SK-N-SH (cell line): Measurements from ENCODE around the gene PELI1. TPM values are rescaled to one million over a fixed set of nuclear protein-coding genes. Genes with fewer than 3 reads are reported as not detected.

Experiments used
- CTCF ChIA-PET: fragments of 300-600, 350-600 bp; formaldehyde crosslinking; extraction: SDS; loops from one replicate; lab custom pipeline; 2021; lab: Yijun Ruan, JAX
- POLR2A ChIA-PET: fragments of 350-600 bp; sonication (Branson Sonifier 250); formaldehyde crosslinking; extraction: SDS; loops from one replicate; lab custom pipeline; 2020; ENCODE audit warnings: antibody characterized with exemption, inconsistent platforms; lab: Yijun Ruan, JAX
- DNase-seq: peaks from one replicate; pipeline ENCODE4 v3.0.0; 2012
- H2AFZ ChIP-seq: fragments of 200-600 bp; sonication (generic); 2 replicates; pipeline ENCODE4 v1.8.1; 2016; ENCODE audit warnings: antibody characterized with exemption, mild to moderate bottlenecking, low read depth
- H3F3A ChIP-seq: fragments of 200-600 bp; sonication (generic); replicated peaks from 2 replicates; pipeline ENCODE3; 2016; ENCODE audit warnings: antibody characterized with exemption, mild to moderate bottlenecking; ENCODE audit not compliant: insufficient read depth
- H3K27ac ChIP-seq, 2 experiments: fragments of 200-500 bp in 1 of 2; fragments of 200-600 bp in 1 of 2; sonication (Bioruptor generic) in 1 of 2; sonication (generic), shearing (Covaris generic) in 1 of 2; 2 replicates each; pipeline versions ENCODE4 v1.5.1 to v1.6.1; 2014 to 2016; ENCODE audit warnings: low read depth in 2 of 2, inconsistent platforms in 1 of 2, low read length in 1 of 2, mild to moderate bottlenecking in 1 of 2, mixed read lengths in 1 of 2
- H3K27me3 ChIP-seq: fragments of 200-600 bp; sonication (generic), shearing (Covaris generic); 2 replicates; pipeline ENCODE4 v1.6.1; 2016; ENCODE audit warnings: mixed run types; ENCODE audit not compliant: insufficient read depth
- H3K36me3 ChIP-seq, 2 experiments: fragments of 200-500 bp in 1 of 2; fragments of 200-600 bp in 1 of 2; sonication (Bioruptor generic) in 1 of 2; sonication (generic) in 1 of 2; replicated peaks in 1 of 2; 2 replicates each; pipeline versions ENCODE3 to v1.5.1; 2014 to 2016; ENCODE audit warnings: low read length in 1 of 2, mild to moderate bottlenecking in 1 of 2; ENCODE audit not compliant: insufficient read depth in 2 of 2, control insufficient read depth in 1 of 2
- H3K4me1 ChIP-seq, 2 experiments: fragments of 200-500 bp in 1 of 2; fragments of 200-600 bp in 1 of 2; sonication (Bioruptor generic) in 1 of 2; sonication (generic), shearing (Covaris generic) in 1 of 2; 2 replicates each; pipeline versions ENCODE4 v1.5.1 to v1.6.1; 2014 to 2016; ENCODE audit warnings: low read depth in 1 of 2, low read length in 1 of 2, mixed run types in 1 of 2; ENCODE audit not compliant: insufficient read depth in 2 of 2, control insufficient read depth in 1 of 2
- H3K4me2 ChIP-seq: fragments of 200-600 bp; sonication (generic), shearing (Covaris generic); 2 replicates; pipeline ENCODE4 v1.6.1; 2017; ENCODE audit warnings: mixed run types
- H3K4me3 ChIP-seq, 2 experiments: fragments of 200-500 bp in 1 of 2; fragments of 200-600 bp in 1 of 2; sonication (Bioruptor generic) in 1 of 2; sonication (generic), shearing (Covaris generic) in 1 of 2; 2 replicates each; pipeline versions ENCODE4 v1.5.1 to v1.8.1; 2014 to 2016; ENCODE audit warnings: low read depth in 2 of 2, inconsistent platforms in 1 of 2, low read length in 1 of 2, mild to moderate bottlenecking in 1 of 2, mixed read lengths in 1 of 2, moderate library complexity in 1 of 2
- H3K79me2 ChIP-seq: fragments of 200-600 bp; sonication (generic); 2 replicates; pipeline ENCODE4 v1.8.1; 2017; ENCODE audit warnings: mild to moderate bottlenecking; ENCODE audit not compliant: insufficient read depth
- H3K9ac ChIP-seq: fragments of 200-600 bp; sonication (generic); 2 replicates; pipeline ENCODE4 v1.6.1; 2017; ENCODE audit warnings: mixed run types
- H3K9me2 ChIP-seq: fragments of 200-600 bp; sonication (generic); 2 replicates; pipeline ENCODE4 v1.6.1; 2017; ENCODE audit warnings: mixed run types
- H3K9me3 ChIP-seq: fragments of 200-600 bp; sonication (generic); 2 replicates; pipeline ENCODE4 v1.6.1; 2017; ENCODE audit warnings: mixed run types, mild to moderate bottlenecking, moderate library complexity
- H4K20me1 ChIP-seq: fragments of 200-600 bp; sonication (generic); 2 replicates; pipeline ENCODE4 v1.6.1; 2017; ENCODE audit warnings: mild to moderate bottlenecking, mixed run types; ENCODE audit not compliant: insufficient read depth
- CHD2 ChIP-seq: fragments of 150-350 bp; IDR thresholded peaks from 2 replicates; pipeline ENCODE4 v1.6.1; 2018; ENCODE audit warnings: low read length; ENCODE audit not compliant: partially characterized antibody
- ELF1 ChIP-seq: IDR thresholded peaks from 2 replicates; pipeline ENCODE4 v1.4.0; 2012
- EP300 ChIP-seq, 2 experiments: IDR thresholded peaks; 2 replicates each; pipeline versions ENCODE4 v1.4.0 to v1.6.1; 2012; ENCODE audit warnings: borderline replicate concordance in 1 of 2, low read depth in 1 of 2, low read length in 1 of 2
- FOSL2 ChIP-seq: IDR thresholded peaks from 2 replicates; pipeline ENCODE4 v1.4.0; 2012; ENCODE audit warnings: low read depth, mild to moderate bottlenecking, moderate library complexity, borderline replicate concordance
- FOXM1 ChIP-seq: IDR thresholded peaks from 2 replicates; pipeline ENCODE4 v1.4.0; 2012; ENCODE audit warnings: low read depth, mild to moderate bottlenecking
- MAX ChIP-seq: IDR thresholded peaks from 2 replicates; pipeline ENCODE4 v1.4.0; 2012; ENCODE audit warnings: low read depth
- MXI1 ChIP-seq: IDR thresholded peaks from 2 replicates; pipeline ENCODE4 v1.6.1; 2012; ENCODE audit warnings: mild to moderate bottlenecking, low read depth, low read length, improper control_type of control experiment
- NRF1 ChIP-seq: IDR thresholded peaks from 2 replicates; pipeline ENCODE4 v1.6.1; 2012; ENCODE audit warnings: low read depth, mild to moderate bottlenecking, low read length
- POLR2AphosphoS5 ChIP-seq: IDR thresholded peaks from 2 replicates; pipeline ENCODE4 v1.6.1; 2012; ENCODE audit warnings: low read depth, low read length
- REST ChIP-seq: IDR thresholded peaks from 2 replicates; pipeline ENCODE4 v1.6.1; 2012; ENCODE audit warnings: mild to moderate bottlenecking, low read depth, low read length, moderate library complexity
- RXRA ChIP-seq: IDR thresholded peaks from 2 replicates; pipeline ENCODE4 v1.4.0; 2012; ENCODE audit warnings: low read depth, mild to moderate bottlenecking, borderline replicate concordance
- SMC3 ChIP-seq: IDR thresholded peaks from 2 replicates; pipeline ENCODE4 v1.6.1; 2012; ENCODE audit warnings: low read depth, low read length, improper control_type of control experiment
- TCF12 ChIP-seq: IDR thresholded peaks from 2 replicates; pipeline ENCODE4 v1.4.0; 2012
- YY1 ChIP-seq: IDR thresholded peaks from 2 replicates; pipeline ENCODE4 v1.4.0; 2012; ENCODE audit warnings: low read depth, mild to moderate bottlenecking
- WGBS: methylation state at CpG from one replicate; pipeline ENCODE4 v1.1.6; 2017; ENCODE audit warnings: low lambda C conversion rate; 5-methylcytosine and 5-hydroxymethylcytosine counted together
- polyA plus RNA-seq, 3 experiments: library from polyadenylated mRNA; depleted of rRNA; stranded (reverse); fragments of >200 nt; gene quantifications; 2 replicates each; pipeline ENCODE4 v1.2.3, GENCODE V29; 2012
- TF ChIP-seq, protein P1 (sequence below): fragments of 200-600 bp; sonication (generic); IDR thresholded peaks from 2 replicates; pipeline ENCODE4 v1.6.1; 2017; ENCODE audit warnings: antibody characterized with exemption, mild to moderate bottlenecking, moderate library complexity

PELI1 gene
- polyA plus RNA-seq, 1 of the 3 experiments (the other 2 are of a cell fraction): 4.2 TPM

DNA sequence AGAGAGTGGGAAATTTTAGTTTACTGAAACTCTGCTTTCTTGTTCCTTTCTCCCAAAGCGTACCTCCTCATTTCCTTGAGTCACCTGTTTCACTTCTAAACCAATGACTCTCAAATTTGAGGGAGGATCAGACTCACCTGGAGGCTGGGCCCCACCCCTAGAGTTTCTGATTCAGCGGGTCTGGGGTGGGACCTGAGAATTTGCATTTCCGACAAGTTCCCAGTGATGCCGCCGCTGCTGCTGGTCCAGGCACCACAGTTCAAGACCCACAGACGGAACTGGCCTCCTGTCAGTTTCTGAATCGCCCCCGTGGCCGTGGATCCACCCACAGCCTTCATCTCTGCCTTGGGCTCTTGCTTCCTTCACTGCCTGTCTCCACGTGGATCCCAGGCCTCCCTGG, 44.9 kb upstream of the PELI1 start:
- H3K36me3 ChIP-seq: no peaks in the 10 kb centered on the region
- no peak overlapping the region for H3K9ac ChIP-seq
- peaks cover 0 to 2% of the 10 kb centered on the region in 2 experiments; a peak in 2 of 4 replicates for H3K4me1 ChIP-seq
- H3K4me3 ChIP-seq: no peak overlapping the region
- no peaks in the 10 kb centered on the region for H3K79me2 ChIP-seq
- ChIA-PET POLR2A (no interaction called here), CTCF (no interaction called here)
- DNase-seq: no peak
- no peaks in the 10 kb centered on the region; the same call in 1 of the 2 replicates for H3K27me3 ChIP-seq
- no peaks in the 10 kb centered on the region for H3K9me3 ChIP-seq
- no peak overlapping the region for H2AFZ ChIP-seq
- TF ChIP-seq SMC3: no peak
- TF ChIP-seq TCF12: no peak
- TF ChIP-seq REST: no peak
- TF ChIP-seq MAX: no peak
- no peak for TF ChIP-seq ELF1
- TF ChIP-seq NRF1: no peak
- no peak for TF ChIP-seq MXI1
- no peak for TF ChIP-seq FOSL2
- no peak for TF ChIP-seq RXRA
- no peak for TF ChIP-seq CHD2
- no peak overlapping the region for H3K27ac ChIP-seq
- no peak overlapping the region for H3K4me2 ChIP-seq
- 77% methylated on average over 10 of the region's 10 CpGs for WGBS
- no peaks in the 10 kb centered on the region for H3K9me2 ChIP-seq
- no peaks in the 10 kb centered on the region for H4K20me1 ChIP-seq
- H3F3A ChIP-seq: no peaks in the 10 kb centered on the region

DNA sequence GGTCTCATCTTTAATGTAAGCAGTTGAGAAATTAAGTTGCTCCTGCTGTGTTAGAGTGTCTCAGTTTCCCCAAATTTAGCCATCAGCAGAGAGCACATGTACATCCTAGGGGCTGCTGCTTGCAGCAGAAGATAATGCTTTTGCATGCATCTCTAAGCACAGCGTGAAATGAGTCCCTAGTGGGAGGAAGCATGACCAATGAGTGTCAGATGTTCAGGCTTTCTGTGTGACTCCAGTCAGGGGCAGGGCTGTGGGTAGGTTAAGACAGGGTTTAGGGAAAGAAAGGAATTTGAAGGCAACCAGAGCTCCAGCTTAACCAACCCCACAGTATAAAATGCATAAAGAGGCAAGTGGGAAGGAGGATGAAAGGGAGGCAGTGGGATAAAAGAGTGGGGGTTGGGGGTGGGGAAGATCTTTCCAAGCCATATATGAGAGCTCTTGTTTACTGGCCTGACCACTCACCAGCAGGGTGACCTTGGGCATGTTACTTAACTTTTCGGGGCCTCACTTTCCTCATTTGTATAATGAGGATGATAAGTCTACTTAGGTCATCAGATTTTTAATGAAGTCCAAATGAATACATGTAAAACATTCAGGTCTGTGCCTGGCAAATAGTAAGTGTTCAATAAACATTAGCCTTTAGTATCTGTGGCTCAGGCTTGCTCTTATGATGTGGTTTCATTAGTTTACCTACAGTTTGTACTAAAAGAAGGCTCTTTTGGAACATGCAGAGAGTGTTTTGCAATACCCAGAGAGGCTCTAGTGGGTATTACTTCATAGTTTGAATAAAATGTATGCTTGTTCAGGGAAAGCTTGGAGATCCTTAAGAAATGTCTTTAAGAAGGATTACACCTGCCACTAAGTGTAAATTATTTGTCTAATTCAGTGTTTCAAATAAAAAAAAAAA, 42.7 kb upstream of the PELI1 start:
- Histone ChIP-seq H3K27me3 (no peaks in the 10 kb centered on the region; the same call in 1 of the 2 replicates), H3K9me2 (no peaks in the 10 kb centered on the region), H3K9me3 (no peaks in the 10 kb centered on the region), H3K9ac (no peak overlapping the region), H3F3A (no peaks in the 10 kb centered on the region), H3K36me3 (no peaks in the 10 kb centered on the region), H3K79me2 (no peaks in the 10 kb centered on the region), H3K4me3 (no peak overlapping the region), H2AFZ (no peak overlapping the region), H3K27ac (no peak overlapping the region), H3K4me2 (no peak overlapping the region), H3K4me1 (peaks cover 0 to 2% of the 10 kb centered on the region in 2 experiments; a peak in 2 of 4 replicates), H4K20me1 (no peaks in the 10 kb centered on the region)
- ChIA-PET CTCF (no interaction called here), POLR2A (no interaction called here)
- WGBS: 49% methylated on average over 2 of the region's 2 CpGs
- no peak for DNase-seq
- TF ChIP-seq, protein P1, sequence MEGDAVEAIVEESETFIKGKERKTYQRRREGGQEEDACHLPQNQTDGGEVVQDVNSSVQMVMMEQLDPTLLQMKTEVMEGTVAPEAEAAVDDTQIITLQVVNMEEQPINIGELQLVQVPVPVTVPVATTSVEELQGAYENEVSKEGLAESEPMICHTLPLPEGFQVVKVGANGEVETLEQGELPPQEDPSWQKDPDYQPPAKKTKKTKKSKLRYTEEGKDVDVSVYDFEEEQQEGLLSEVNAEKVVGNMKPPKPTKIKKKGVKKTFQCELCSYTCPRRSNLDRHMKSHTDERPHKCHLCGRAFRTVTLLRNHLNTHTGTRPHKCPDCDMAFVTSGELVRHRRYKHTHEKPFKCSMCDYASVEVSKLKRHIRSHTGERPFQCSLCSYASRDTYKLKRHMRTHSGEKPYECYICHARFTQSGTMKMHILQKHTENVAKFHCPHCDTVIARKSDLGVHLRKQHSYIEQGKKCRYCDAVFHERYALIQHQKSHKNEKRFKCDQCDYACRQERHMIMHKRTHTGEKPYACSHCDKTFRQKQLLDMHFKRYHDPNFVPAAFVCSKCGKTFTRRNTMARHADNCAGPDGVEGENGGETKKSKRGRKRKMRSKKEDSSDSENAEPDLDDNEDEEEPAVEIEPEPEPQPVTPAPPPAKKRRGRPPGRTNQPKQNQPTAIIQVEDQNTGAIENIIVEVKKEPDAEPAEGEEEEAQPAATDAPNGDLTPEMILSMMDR: no peak
- TF ChIP-seq FOXM1 (no peak), POLR2AphosphoS5 (no peak), YY1 (no peak), EP300 (IDR thresholded peaks at IDR 0.05; ENCODE audit: borderline replicate concordance in 1 of 2, low read depth in 1 of 2, low read length in 1 of 2) (no peak), ELF1 (no peak), RXRA (no peak), REST (no peak)
